Uterus (tissue), 4 donors: ENCODE data around the gene DUSP21. TPM values are rescaled to one million over a fixed set of nuclear protein-coding genes. Genes with fewer than 3 reads are reported as not detected.
A peak's percentile ranks its signal among the peaks of the same experiment; 100 is the strongest.

Experiments
- DNase-seq, 2 donors: peaks; one replicate each; pipeline ENCODE4 v3.0.0-alpha.2; 2019 to 2020
- H3K27ac ChIP-seq, 2 donors: fragments of 200-600 bp; sonication (generic); 1 replicate in 1 of 2; 2 replicates in 1 of 2; pipeline ENCODE4 v1.5.1; 2016 to 2018
- H3K27me3 ChIP-seq, 2 donors: fragments of 200-600 bp; sonication (generic); one replicate each; pipeline ENCODE4 v1.5.1; 2018 to 2019; ENCODE audit warnings: control low read depth in 1 of 2
- H3K36me3 ChIP-seq, 2 donors: fragments of 200-600 bp; sonication (generic); one replicate each; pipeline ENCODE4 v1.5.1; 2019; ENCODE audit warnings: control low read depth in 1 of 2
- H3K4me1 ChIP-seq, 2 donors: fragments of 200-600 bp; sonication (generic); one replicate each; pipeline ENCODE4 v1.5.1; 2018 to 2019; ENCODE audit warnings: control low read depth in 1 of 2
- H3K4me3 ChIP-seq, 2 donors: fragments of 200-600 bp; sonication (generic); 1 replicate in 1 of 2; 2 replicates in 1 of 2; pipeline ENCODE4 v1.5.1; 2018 to 2019; ENCODE audit warnings: mild to moderate bottlenecking in 1 of 2
- H3K9me3 ChIP-seq, 2 donors: fragments of 200-600 bp; sonication (generic); one replicate each; pipeline ENCODE4 v1.5.1; 2019; ENCODE audit warnings: control low read depth in 1 of 2
- CTCF ChIP-seq, 4 experiments: fragments of 200-600 bp in 2 of 4; fragments of 450-650 bp in 2 of 4; sonication (generic) in 2 of 4; IDR thresholded peaks; one replicate each; pipeline ENCODE4 v1.5.1; 2016 to 2019; ENCODE audit warnings: antibody characterized with exemption in 4 of 4, mild to moderate bottlenecking in 2 of 4, moderate library complexity in 1 of 4
- POLR2A ChIP-seq, 2 donors: fragments of 450-650 bp; IDR thresholded peaks; one replicate each; pipeline ENCODE4 v1.6.1; 2016; ENCODE audit warnings: antibody characterized with exemption in 2 of 2, mild to moderate bottlenecking in 1 of 2, moderate library complexity in 1 of 2
- intact Hi-C: fragments of 100-400 bp; cut with DNase I; formaldehyde crosslinking; loops from one replicate; pipeline ENCODE4 v1.15.1; 2023; ENCODE audit warnings: low total_unique reads
- total RNA-seq, 4 donors: library from RNA; depleted of rRNA in 3 of 4; stranded (reverse); fragments of >200 nt in 3 of 4; gene quantifications; one replicate each; pipeline versions ENCODE4 v1.1.0 to v1.2.4, GENCODE V29; 2014 to 2023
- donor health status: DM: yes; HTN: yes; CAD: no.

DUSP21 gene
- total RNA-seq, 4 donors from 2014 or later = not detected

DNA sequence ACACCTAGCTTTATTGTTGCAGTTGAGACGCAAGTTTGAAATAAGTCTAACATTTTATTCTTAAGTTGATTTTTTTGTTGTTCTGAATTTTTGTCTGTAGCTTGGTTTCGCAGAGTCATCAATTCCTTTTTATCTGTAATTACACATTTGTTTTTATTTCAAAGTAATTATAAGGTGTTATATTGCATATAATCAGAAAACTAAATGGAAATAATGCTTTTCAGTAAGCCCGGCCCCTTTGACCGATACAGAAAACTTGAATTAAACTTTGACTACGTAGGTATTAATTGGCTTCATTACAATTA lies 31.3 kb downstream of the DUSP21 start:
- DNase-seq = no peak
- intact Hi-C loops = no loop called here

GRCh38 chrX:44876086-44876485 lies 32.3 kb downstream of the DUSP21 start:
- Histone ChIP-seq H3K27ac (peak overlapping the region; percentile 99 to 100), H3K4me3 (peak overlapping the region in 1 of 2 donors; percentile 93), H3K36me3 (no peaks in the 10 kb centered on the region), H3K9me3 (no peaks in the 10 kb centered on the region), H3K27me3 (no peaks in the 10 kb centered on the region), H3K4me1 (peaks cover 4 to 5% of the 10 kb centered on the region in 2 donors)
- no peak for DNase-seq
- intact Hi-C loops = no loop called here
- no peak for TF ChIP-seq CTCF (IDR thresholded peaks at IDR 0.05)
- no peak for TF ChIP-seq POLR2A (IDR thresholded peaks at IDR 0.05)

More for the DNA sequence above, 31.3 kb downstream of the DUSP21 start:
- Histone ChIP-seq H3K36me3 (no peaks in the 10 kb centered on the region), H3K9me3 (no peaks in the 10 kb centered on the region), H3K4me1 (peaks cover 4 to 5% of the 10 kb centered on the region in 2 donors), H3K27ac (peak overlapping the region; percentile 99 to 100), H3K4me3 (peak overlapping the region; percentile 55 to 93), H3K27me3 (no peaks in the 10 kb centered on the region)
- TF ChIP-seq POLR2A (IDR thresholded peaks at IDR 0.05) = no peak
- no peak for TF ChIP-seq CTCF (IDR thresholded peaks at IDR 0.05)

GRCh38 chrX:44876767-44877166 lies 32.9 kb downstream of the DUSP21 start:
- H3K4me1 ChIP-seq = peaks cover 4 to 5% of the 10 kb centered on the region in 2 donors
- no peak for TF ChIP-seq POLR2A (IDR thresholded peaks at IDR 0.05)
- TF ChIP-seq CTCF (IDR thresholded peaks at IDR 0.05) = no peak

GRCh38 chrX:44878780-44879179 lies 35.0 kb downstream of the DUSP21 start:
- H3K4me1 ChIP-seq = peaks cover 4 to 5% of the 10 kb centered on the region in 2 donors
- H3K27ac ChIP-seq = no peak overlapping the region
- intact Hi-C loops = no loop called here
- DNase-seq = no peak
- no peaks in the 10 kb centered on the region for H3K27me3 ChIP-seq
- TF ChIP-seq CTCF (IDR thresholded peaks at IDR 0.05) (no peak), POLR2A (IDR thresholded peaks at IDR 0.05) (no peak)
- H3K36me3 ChIP-seq = no peaks in the 10 kb centered on the region
- no peak overlapping the region for H3K4me3 ChIP-seq
- H3K9me3 ChIP-seq = no peaks in the 10 kb centered on the region

More at GRCh38 chrX:44876767-44877166, 32.9 kb downstream of the DUSP21 start:
- no peak for DNase-seq
- intact Hi-C loops = no loop called here
- Histone ChIP-seq H3K27me3 (no peaks in the 10 kb centered on the region), H3K27ac (peak overlapping the region in 1 of 2 donors; percentile 100), H3K4me3 (no peak overlapping the region), H3K9me3 (no peaks in the 10 kb centered on the region), H3K36me3 (no peaks in the 10 kb centered on the region)

- Histone ChIP-seq H3K27me3 (no peaks in the 10 kb centered on the region), H3K9me3 (no peaks in the 10 kb centered on the region), H3K27ac (no peak overlapping the region), H3K36me3 (no peaks in the 10 kb centered on the region), H3K4me1 (peaks cover 4 to 5% of the 10 kb centered on the region in 2 donors), H3K4me3 (no peak overlapping the region)
- no peak for DNase-seq
- TF ChIP-seq CTCF (IDR thresholded peaks at IDR 0.05) = no peak
- no peak for TF ChIP-seq POLR2A (IDR thresholded peaks at IDR 0.05)
- intact Hi-C loops = no loop called here
These were observed 37.7 kb downstream of the DUSP21 start for GRCh38 chrX:44881549-44881948.
